SU-DHL-6 (cell line): ENCODE data around the gene DNMBP.

Source experiments
- H2AFZ ChIP-seq: fragments of 200-600 bp; sonication (generic); 2 replicates; pipeline ENCODE4 v1.6.1; 2014; ENCODE audit warnings: low read depth, mild to moderate bottlenecking, moderate library complexity, mixed read lengths, antibody characterized with exemption, low read length; ENCODE audit not compliant: severe bottlenecking
- H3F3A ChIP-seq: fragments of 200-600 bp; shearing (Covaris generic); 2 replicates; pipeline ENCODE4 v1.6.0; 2016; ENCODE audit warnings: antibody characterized with exemption, mild to moderate bottlenecking; ENCODE audit not compliant: insufficient read depth
- H3K27ac ChIP-seq: fragments of 200-600 bp; sonication (generic); 2 replicates; pipeline ENCODE4 v1.5.1; 2016; ENCODE audit warnings: low read depth, mild to moderate bottlenecking, low read length, moderate library complexity, mixed read lengths
- H3K27me3 ChIP-seq: fragments of 200-600 bp; sonication (generic), shearing (Covaris generic); 2 replicates; pipeline ENCODE4 v1.6.0; 2014; ENCODE audit warnings: mild to moderate bottlenecking, low read length
- H3K36me3 ChIP-seq: fragments of 200-600 bp; sonication (generic); 2 replicates; pipeline ENCODE4 v1.6.1; 2014; ENCODE audit warnings: mild to moderate bottlenecking, low read length, mixed read lengths
- H3K4me2 ChIP-seq: fragments of 300-600, 200-600 bp; shearing (Covaris generic), sonication (generic); 2 replicates; pipeline ENCODE4 v1.6.0; 2014; ENCODE audit warnings: low read length, low read depth, mild to moderate bottlenecking; ENCODE audit not compliant: poor library complexity, severe bottlenecking
- H3K4me3 ChIP-seq: fragments of 200-600 bp; sonication (generic); 2 replicates; pipeline ENCODE4 v1.5.1; 2014; ENCODE audit warnings: antibody characterized with exemption, low read length, mild to moderate bottlenecking, mixed read lengths; ENCODE audit not compliant: insufficient read depth, poor library complexity, severe bottlenecking
- H3K79me2 ChIP-seq: fragments of 200-600 bp; sonication (generic); 2 replicates; pipeline ENCODE4 v1.6.1; 2014; ENCODE audit warnings: mild to moderate bottlenecking, low read length, moderate library complexity; ENCODE audit not compliant: insufficient read depth
- H3K9ac ChIP-seq: fragments of 200-600 bp; sonication (generic); 2 replicates; pipeline ENCODE4 v1.7.0; 2014; ENCODE audit warnings: mild to moderate bottlenecking, low read length
- H3K9me2 ChIP-seq: fragments of 200-600 bp; sonication (generic); replicated peaks from 2 replicates; pipeline ENCODE4 v1.6.1; 2014; ENCODE audit warnings: low read length; ENCODE audit not compliant: insufficient read depth
- H3K9me3 ChIP-seq: fragments of 200-600 bp; sonication (generic); 2 replicates; pipeline ENCODE4 v1.6.1; 2014; ENCODE audit warnings: low read length, mixed read lengths; ENCODE audit not compliant: insufficient read depth
- H4K20me1 ChIP-seq: fragments of 200-600 bp; sonication (generic); 2 replicates; pipeline ENCODE4 v1.6.1; 2014; ENCODE audit warnings: low read depth, mild to moderate bottlenecking, antibody characterized with exemption, low read length, moderate library complexity, mixed read lengths
- CTCF ChIP-seq: fragments of 200-600 bp; sonication (generic); IDR thresholded peaks from one replicate; pipeline ENCODE4 v1.5.1; 2017; ENCODE audit warnings: antibody characterized with exemption, mild to moderate bottlenecking, low read length, moderate library complexity; ENCODE audit not compliant: insufficient read depth, poor library complexity, severe bottlenecking
- EZH2phosphoT487 ChIP-seq: fragments of 200-600 bp; sonication (generic), shearing (Covaris generic); conservative IDR thresholded peaks from 2 replicates; pipeline ENCODE4 v1.6.1; 2018; ENCODE audit warnings: mild to moderate bottlenecking, antibody characterized with exemption, low read length, moderate library complexity, mixed read lengths

The DNMBP gene

DNA sequence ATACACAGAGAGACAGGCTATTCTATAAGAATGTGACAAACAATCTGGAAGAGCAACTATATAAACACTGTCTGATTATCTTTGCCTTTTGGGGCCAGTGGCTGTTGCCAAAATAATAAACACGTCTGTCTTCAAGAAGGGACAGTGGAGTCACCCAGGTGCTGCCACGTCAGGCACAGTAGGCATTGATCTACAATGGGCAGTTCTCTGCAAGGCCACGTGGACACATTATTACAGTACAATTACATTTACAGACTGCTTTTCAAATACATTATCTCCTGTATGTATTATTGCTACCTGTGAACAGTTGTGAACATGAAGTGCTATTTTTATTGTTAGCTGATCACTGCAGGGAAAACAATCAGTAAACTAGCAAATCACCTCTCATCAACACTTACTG is 14.0 kb downstream of the DNMBP start:
- no peak overlapping the region for H3K4me3 ChIP-seq
- H3K9me3 ChIP-seq = no peaks in the 10 kb centered on the region
- no peak overlapping the region for H3K4me2 ChIP-seq
- no peaks in the 10 kb centered on the region for H3K36me3 ChIP-seq
- no peaks in the 10 kb centered on the region for H3K79me2 ChIP-seq
- TF ChIP-seq CTCF (no peak), EZH2phosphoT487 (no peak)
- no peak overlapping the region for H3K9ac ChIP-seq
- H3K27ac ChIP-seq = no peak overlapping the region
- no peaks in the 10 kb centered on the region for H4K20me1 ChIP-seq
- no peaks in the 10 kb centered on the region for H3K27me3 ChIP-seq
- no peaks in the 10 kb centered on the region for H3F3A ChIP-seq
- no peak overlapping the region for H2AFZ ChIP-seq
- H3K9me2 ChIP-seq = no peaks in the 10 kb centered on the region

DNA sequence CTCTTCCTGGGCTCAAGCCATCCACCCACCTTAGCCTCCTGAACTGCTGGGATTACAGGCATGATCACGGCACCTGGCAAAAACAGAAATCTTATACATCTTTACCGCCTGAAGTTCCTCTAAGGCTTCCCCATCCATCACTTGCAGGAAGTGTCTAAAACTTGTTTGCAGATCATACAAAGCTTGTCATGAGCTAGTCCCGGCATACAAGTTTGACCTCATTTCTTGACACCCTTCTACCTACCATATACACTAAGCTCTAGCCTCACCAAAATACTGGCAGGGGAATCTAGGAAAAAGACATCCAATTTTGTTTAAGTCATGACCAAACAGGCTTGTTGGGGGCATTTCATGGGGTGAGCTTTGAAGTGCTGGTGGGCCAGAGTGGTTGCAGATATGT is 14.5 kb downstream of the DNMBP start:
- Histone ChIP-seq H3K9me2 (no peaks in the 10 kb centered on the region), H4K20me1 (no peaks in the 10 kb centered on the region), H3K27ac (no peak overlapping the region), H3K36me3 (no peaks in the 10 kb centered on the region), H3K4me2 (no peak overlapping the region), H3K27me3 (no peaks in the 10 kb centered on the region), H3K9ac (no peak overlapping the region), H3K9me3 (no peaks in the 10 kb centered on the region), H3K79me2 (no peaks in the 10 kb centered on the region), H2AFZ (no peak overlapping the region), H3F3A (no peaks in the 10 kb centered on the region), H3K4me3 (no peak overlapping the region)
- no peak for TF ChIP-seq CTCF
- TF ChIP-seq EZH2phosphoT487 = no peak

GRCh38 chr10:99994801-99995200 is 14.9 kb downstream of the DNMBP start:
- H2AFZ ChIP-seq = no peak overlapping the region
- H3K27me3 ChIP-seq = no peaks in the 10 kb centered on the region
- TF ChIP-seq EZH2phosphoT487 (no peak), CTCF (no peak)
- H3F3A ChIP-seq = no peaks in the 10 kb centered on the region
- no peaks in the 10 kb centered on the region for H3K9me3 ChIP-seq
- no peaks in the 10 kb centered on the region for H3K9me2 ChIP-seq
- no peak overlapping the region for H3K4me3 ChIP-seq
- H3K9ac ChIP-seq = no peak overlapping the region
- no peaks in the 10 kb centered on the region for H3K79me2 ChIP-seq
- H4K20me1 ChIP-seq = no peaks in the 10 kb centered on the region
- no peaks in the 10 kb centered on the region for H3K36me3 ChIP-seq
- H3K4me2 ChIP-seq = no peak overlapping the region
- no peak overlapping the region for H3K27ac ChIP-seq
